Nephron progenitor cell (in vitro differentiated cells): Measurements from ENCODE around the gene PAK5.

ENCODE experiments used
- DNase-seq: peaks from one replicate; pipeline ENCODE4 v3.0.0; 2021
- H3K27ac Mint-ChIP-seq: 2 replicates; pipeline ENCODE4 v1.8.0; 2021; ENCODE audit warnings: mild to moderate bottlenecking, moderate library complexity, mixed read lengths
- H3K27me3 Mint-ChIP-seq: 2 replicates; pipeline ENCODE4 v1.8.0; 2021; ENCODE audit warnings: mild to moderate bottlenecking, low read depth, mixed read lengths; ENCODE audit not compliant: poor library complexity
- H3K36me3 Mint-ChIP-seq: 2 replicates; pipeline ENCODE4 v1.8.0; 2021; ENCODE audit warnings: low read depth, mixed read lengths
- H3K4me1 Mint-ChIP-seq: 2 replicates; pipeline ENCODE4 v1.8.0; 2021; ENCODE audit warnings: mixed read lengths
- H3K4me3 Mint-ChIP-seq: 2 replicates; pipeline ENCODE4 v1.8.0; 2021; ENCODE audit warnings: mild to moderate bottlenecking, moderate library complexity, mixed read lengths
- H3K9me3 Mint-ChIP-seq: 2 replicates; pipeline ENCODE4 v1.8.0; 2021; ENCODE audit warnings: mild to moderate bottlenecking, moderate library complexity, mixed read lengths
- TF ChIP-seq, protein P1 (sequence below): fragments of 200-600 bp; sonication (generic); IDR thresholded peaks from 2 replicates; pipeline ENCODE4 v1.5.0; 2021; ENCODE audit warnings: antibody characterized with exemption

Gene PAK5

DNA sequence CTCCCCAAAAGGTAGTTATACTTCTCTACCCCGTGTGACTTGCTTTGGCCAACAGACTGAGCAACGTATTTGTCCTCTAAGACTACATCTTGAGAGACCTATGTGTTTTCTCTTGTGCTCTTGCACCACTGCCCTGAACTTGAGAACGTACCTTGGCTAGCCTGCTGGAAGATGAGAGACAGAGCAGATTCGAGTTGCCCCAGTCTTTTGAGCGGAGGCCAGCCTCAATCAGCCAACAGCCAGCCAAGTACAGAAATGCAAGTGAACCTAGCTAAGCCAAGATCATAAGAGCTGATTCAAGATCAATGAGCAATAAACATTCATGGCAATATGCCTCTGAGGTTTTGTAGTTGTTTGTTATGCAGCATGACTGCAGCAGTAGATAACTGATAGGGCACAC lies 98.4 kb downstream of the PAK5 start:
- Mint-ChIP-seq H3K27me3 (no peaks in the 10 kb centered on the region), H3K9me3 (peaks cover 14% of the 10 kb centered on the region), H3K4me1 (no peaks in the 10 kb centered on the region), H3K27ac (no peak overlapping the region), H3K4me3 (no peak overlapping the region), H3K36me3 (no peaks in the 10 kb centered on the region)
- DNase-seq, result no peak
- TF ChIP-seq, protein P1, sequence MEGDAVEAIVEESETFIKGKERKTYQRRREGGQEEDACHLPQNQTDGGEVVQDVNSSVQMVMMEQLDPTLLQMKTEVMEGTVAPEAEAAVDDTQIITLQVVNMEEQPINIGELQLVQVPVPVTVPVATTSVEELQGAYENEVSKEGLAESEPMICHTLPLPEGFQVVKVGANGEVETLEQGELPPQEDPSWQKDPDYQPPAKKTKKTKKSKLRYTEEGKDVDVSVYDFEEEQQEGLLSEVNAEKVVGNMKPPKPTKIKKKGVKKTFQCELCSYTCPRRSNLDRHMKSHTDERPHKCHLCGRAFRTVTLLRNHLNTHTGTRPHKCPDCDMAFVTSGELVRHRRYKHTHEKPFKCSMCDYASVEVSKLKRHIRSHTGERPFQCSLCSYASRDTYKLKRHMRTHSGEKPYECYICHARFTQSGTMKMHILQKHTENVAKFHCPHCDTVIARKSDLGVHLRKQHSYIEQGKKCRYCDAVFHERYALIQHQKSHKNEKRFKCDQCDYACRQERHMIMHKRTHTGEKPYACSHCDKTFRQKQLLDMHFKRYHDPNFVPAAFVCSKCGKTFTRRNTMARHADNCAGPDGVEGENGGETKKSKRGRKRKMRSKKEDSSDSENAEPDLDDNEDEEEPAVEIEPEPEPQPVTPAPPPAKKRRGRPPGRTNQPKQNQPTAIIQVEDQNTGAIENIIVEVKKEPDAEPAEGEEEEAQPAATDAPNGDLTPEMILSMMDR, result no peak

DNA sequence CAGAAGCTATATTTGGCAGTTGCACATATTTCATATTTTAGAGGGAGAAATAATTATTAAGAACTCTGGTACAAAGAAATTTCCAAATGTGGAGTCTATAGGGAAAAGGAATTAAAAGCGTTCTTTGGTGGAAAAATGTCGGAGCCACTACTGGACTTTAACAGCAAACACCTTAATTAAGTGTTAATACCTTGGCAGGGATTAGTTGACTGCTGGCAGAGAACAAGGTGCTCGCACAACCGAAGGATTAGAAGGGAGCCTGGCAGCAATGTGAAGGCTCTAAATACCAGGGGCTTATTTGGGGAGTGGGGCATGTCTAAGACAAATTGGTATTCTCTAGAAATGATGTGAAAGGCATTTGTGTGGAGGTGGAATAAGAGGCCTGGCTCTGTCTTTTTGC lies 98.9 kb downstream of the PAK5 start:
- no peaks in the 10 kb centered on the region for H3K4me1 Mint-ChIP-seq
- H3K4me3 Mint-ChIP-seq, result no peak overlapping the region
- TF ChIP-seq, protein P1, result no peak
- no peak overlapping the region for H3K27ac Mint-ChIP-seq
- peaks cover 16% of the 10 kb centered on the region for H3K9me3 Mint-ChIP-seq
- peaks cover 1% of the 10 kb centered on the region for H3K27me3 Mint-ChIP-seq
- no peaks in the 10 kb centered on the region for H3K36me3 Mint-ChIP-seq
- no peak for DNase-seq

DNA sequence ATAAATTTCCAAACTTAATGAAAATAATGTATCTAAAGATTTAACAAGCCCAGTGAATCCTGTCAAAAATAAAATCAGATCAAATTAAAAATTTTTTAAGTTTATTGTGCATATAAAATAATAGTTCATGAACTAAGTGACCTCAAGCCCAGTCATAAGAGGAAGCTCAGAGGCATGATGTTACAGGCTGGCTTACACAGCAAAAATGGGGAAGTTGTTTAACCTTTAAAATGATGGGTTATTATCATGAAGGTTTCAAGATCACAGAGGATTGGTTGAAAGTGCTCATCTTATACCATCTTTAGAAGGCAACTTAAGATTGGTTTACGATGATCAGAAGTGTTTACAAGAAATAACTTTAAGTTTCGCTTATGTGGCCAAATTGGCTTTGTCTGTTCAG lies 102.5 kb downstream of the PAK5 start:
- peaks cover 3% of the 10 kb centered on the region for H3K27me3 Mint-ChIP-seq
- H3K4me1 Mint-ChIP-seq, result no peaks in the 10 kb centered on the region
- no peak overlapping the region for H3K27ac Mint-ChIP-seq
- no peaks in the 10 kb centered on the region for H3K36me3 Mint-ChIP-seq
- TF ChIP-seq, protein P1, result no peak
- no peak overlapping the region for H3K4me3 Mint-ChIP-seq
- peaks cover 12% of the 10 kb centered on the region for H3K9me3 Mint-ChIP-seq
- no peak for DNase-seq

DNA sequence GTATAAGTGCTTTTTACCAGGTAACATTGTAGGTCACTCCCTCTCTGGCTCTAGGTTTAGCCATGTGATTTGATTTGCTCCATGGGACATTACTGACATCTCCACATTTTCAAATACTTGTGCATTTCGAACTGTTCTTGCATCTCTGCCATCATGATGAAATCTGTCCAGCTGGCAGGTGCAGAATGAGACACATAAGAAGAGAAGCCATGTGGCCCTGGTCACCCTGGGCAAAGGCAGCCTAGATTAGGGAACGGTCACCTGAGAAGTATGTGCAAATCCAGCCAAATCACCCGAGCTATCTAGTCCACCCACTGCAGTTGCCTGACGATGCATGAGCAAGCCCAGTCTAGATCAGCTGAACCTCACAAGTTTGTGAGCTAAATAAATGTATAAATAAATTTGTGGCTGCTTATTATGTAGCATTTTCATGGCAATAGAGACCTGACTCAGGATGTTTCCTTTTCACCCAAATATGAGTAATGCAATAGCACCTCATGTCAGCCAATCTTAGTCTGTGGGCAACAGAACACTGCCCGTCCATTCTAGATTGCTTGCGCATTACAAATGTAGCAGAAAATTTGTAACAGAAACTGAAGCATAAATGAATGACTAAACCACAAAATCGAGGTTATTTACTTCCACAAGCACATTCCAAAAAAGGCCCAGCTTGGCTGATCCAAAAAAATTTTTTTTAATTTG lies 115.2 kb downstream of the PAK5 start:
- Mint-ChIP-seq H3K4me3 (no peak overlapping the region), H3K27ac (no peak overlapping the region), H3K4me1 (no peaks in the 10 kb centered on the region), H3K27me3 (no peaks in the 10 kb centered on the region), H3K36me3 (no peaks in the 10 kb centered on the region), H3K9me3 (no peaks in the 10 kb centered on the region)
- TF ChIP-seq, protein P1, result no peak
- no peak for DNase-seq

DNA sequence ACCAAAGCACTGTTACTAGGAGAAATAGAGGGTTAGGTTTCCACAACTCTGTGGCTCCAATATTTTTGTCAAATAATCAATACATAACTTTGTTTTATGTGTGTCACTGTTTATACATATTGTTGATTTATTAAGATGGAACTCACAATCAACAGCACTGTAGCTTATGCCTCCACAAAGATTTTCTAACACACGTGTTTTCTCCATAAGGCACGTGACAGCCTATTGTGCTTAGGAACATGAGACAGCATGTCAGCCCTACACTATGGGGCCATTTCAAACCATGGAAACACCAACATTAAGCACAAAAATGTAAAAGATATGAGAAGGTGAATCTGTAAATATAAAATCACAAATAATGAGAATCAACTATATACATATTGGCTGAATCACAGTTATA lies 127.0 kb downstream of the PAK5 start:
- H3K9me3 Mint-ChIP-seq, result no peaks in the 10 kb centered on the region
- no peaks in the 10 kb centered on the region for H3K27me3 Mint-ChIP-seq
- no peak overlapping the region for H3K4me3 Mint-ChIP-seq
- H3K36me3 Mint-ChIP-seq, result no peaks in the 10 kb centered on the region
- no peak overlapping the region for H3K27ac Mint-ChIP-seq
- TF ChIP-seq, protein P1, result no peak
- no peaks in the 10 kb centered on the region for H3K4me1 Mint-ChIP-seq
- no peak for DNase-seq

DNA sequence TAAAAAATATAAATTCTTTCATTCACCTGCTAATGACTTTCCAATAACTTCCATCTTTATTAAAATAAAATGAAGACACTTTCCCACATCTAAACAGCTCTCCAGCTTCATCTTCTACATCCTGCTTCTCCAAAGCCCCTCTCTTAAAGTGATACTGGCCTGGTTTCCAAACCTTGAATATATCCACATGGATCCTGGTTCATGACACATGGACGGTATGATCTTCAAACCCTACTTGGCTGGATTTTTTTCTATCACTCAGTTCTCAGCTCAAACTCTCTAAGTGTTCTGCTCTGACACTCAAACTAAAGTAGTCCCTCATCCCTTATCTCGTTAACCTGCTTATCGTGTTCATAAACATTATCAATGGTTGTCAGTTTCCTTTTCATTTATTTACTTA lies 128.2 kb downstream of the PAK5 start:
- no peak overlapping the region for H3K27ac Mint-ChIP-seq
- DNase-seq, result no peak
- H3K27me3 Mint-ChIP-seq, result no peaks in the 10 kb centered on the region
- H3K4me1 Mint-ChIP-seq, result no peaks in the 10 kb centered on the region
- no peaks in the 10 kb centered on the region for H3K9me3 Mint-ChIP-seq
- H3K36me3 Mint-ChIP-seq, result no peaks in the 10 kb centered on the region
- TF ChIP-seq, protein P1, result no peak
- no peak overlapping the region for H3K4me3 Mint-ChIP-seq
